Muscle of arm (tissue), 12 donors: Measurements from ENCODE around the gene TPM1. TPM values are rescaled to one million over a fixed set of nuclear protein-coding genes. Genes with fewer than 3 reads are reported as not detected.
"Not testable (repeated sequence)": the region's sequence is repeated elsewhere in the genome, so short reads cannot be mapped to it uniquely, and the experiment has no call there.

ENCODE experiments used
- DNase-seq: peaks from one replicate; pipeline ENCODE4 v3.0.0-alpha.2; 2013
- polyA plus RNA-seq, 12 donors: library from polyadenylated mRNA; unstranded; fragments of 120-200 nt; gene quantifications; one replicate each; pipeline ENCODE4 v1.2.1, GENCODE V29; 2013; ENCODE audit not compliant: insufficient read length in 12 of 12

TPM1 gene
- polyA plus RNA-seq, 12 donors: 1,610 to 7,782 (median 4,394) TPM

GRCh38 chr15:63089260-63090043, 46.9 kb downstream of the TPM1 start:
- DNase-seq: peak; percentile 84

DNA sequence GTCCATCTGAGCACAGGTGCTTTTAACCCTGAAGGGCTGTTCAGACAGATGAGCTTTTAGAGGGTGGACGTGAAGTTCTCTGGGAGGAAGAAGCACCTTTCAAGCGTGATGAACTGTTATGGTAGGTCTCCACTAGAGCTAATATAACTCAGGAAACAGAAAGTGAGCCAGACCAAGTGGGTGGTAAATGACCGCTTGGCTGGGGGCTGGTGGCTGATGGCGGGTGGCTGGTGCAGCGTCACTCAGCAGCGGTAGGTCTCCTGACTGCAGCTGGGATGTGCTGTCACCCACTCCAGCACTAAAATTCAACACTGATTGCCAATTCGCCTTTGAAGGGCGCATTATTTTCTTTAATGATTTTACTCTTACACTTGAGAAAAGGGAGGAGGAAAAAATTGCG, 47.9 kb downstream of the TPM1 start:
- no peak for DNase-seq

GRCh38 chr15:63090887-63091286, 48.3 kb downstream of the TPM1 start:
- DNase-seq: no peak

DNA sequence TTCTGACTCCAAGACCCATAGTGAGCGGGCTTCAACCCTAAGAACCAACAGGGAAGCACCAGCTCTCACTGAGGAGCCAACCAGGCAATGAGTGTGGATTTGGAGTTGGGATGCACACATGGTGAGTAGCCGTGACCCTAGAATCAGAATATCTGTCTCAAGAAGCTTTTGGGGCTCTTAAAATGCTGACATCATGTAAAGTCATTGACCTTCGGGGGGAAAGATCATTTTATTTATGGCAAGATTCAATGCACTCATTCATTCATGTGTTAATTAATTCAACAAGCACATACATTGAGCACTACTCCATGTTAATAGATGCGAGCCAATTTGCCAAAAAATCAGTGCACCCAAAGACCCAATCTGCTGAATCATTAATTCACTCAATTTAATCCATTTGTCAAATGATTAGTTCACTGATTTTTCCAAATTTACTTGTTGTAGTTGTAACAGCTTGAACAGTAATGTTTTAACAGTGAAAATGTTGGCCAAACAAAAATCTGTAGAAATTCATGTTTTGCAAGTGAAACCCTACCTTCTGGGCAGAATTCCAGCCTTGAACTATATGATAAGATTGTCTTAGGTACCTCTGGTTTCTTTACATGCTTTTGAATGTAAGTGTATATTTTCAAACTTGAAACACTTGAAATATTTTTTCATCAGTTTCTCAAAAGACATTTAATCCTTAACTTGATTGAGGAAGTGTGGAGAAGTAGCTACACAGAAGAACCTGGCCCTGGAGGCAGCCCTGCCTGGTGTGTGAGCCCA, 49.3 kb downstream of the TPM1 start:
- DNase-seq: no peak

- DNase-seq: peak; percentile 83
Measured at GRCh38 chr15:63093486-63094205, 51.1 kb downstream of the TPM1 start.

- no peak for DNase-seq
Measured at GRCh38 chr15:63094495-63094931, 52.0 kb downstream of the TPM1 start.

DNA sequence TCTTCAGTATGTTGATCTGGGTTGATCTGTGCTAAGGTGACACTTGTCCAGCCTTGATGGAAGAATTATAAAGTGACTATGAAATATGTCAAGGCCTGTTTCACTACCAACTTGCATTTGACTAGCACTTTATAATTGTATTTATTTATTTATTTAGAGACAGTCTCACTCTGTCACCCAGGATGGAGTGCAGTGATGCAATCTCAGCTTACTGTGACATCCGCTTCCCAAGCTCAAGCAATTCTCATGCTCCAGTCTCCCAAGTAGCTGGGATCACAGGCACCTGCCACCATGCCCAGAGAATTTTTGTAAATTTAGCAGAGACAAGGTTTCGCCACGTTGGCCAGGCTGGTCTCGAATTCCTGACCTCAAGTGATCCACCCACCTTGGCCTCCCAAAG, 53.6 kb downstream of the TPM1 start:
- DNase-seq: no peak

GRCh38 chr15:63098901-63099300, 56.4 kb downstream of the TPM1 start:
- not testable (repeated sequence) for DNase-seq

GRCh38 chr15:63099581-63099980, 57.0 kb downstream of the TPM1 start:
- DNase-seq: not testable (repeated sequence)

DNA sequence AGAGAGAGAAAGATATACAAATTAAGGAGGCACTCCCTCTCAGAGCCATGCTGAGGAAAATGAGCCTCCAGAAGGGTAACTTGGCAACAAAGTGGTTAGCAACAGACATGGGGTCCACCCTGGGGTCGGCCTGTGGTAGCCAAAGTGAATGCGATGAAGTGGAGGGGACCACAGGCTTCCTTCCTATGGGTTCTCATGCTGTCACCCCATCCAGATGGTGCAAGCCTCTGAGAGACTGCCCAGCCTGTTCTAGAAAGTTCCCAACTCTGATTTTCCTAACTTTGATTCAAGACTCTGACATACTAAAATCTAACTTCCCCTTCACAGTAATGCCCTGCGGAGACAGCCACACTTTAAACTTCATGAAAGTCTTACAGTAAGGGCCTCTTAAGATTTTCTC, 60.9 kb downstream of the TPM1 start:
- no peak for DNase-seq

GRCh38 chr15:63104727-63105126, 62.2 kb downstream of the TPM1 start:
- DNase-seq: no peak

- not testable (repeated sequence) for DNase-seq
Measured at GRCh38 chr15:63105354-63105753, 62.8 kb downstream of the TPM1 start.

GRCh38 chr15:63107895-63108546, 65.5 kb downstream of the TPM1 start:
- DNase-seq: no peak

GRCh38 chr15:63109498-63109897, 67.0 kb downstream of the TPM1 start:
- DNase-seq: no peak

DNA sequence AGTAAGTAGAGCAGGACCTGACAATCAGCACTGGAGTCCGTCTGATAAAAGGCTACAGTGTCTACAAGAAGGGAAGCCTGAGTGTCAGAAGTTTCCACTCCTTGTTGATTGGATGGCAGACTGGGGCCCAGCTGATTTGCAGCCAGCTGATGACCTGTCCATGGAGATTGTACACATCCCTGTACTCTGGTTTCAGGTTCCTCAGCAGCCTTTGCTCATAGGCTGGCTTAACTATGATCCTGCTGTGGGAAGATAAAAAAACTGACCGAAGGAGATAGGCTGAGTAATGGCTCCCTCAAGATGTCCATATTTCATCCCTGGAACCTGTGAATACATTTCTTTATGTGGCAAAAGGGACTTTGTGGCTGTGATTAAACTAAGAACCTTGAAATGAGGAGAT, 67.4 kb downstream of the TPM1 start:
- no peak for DNase-seq

DNA sequence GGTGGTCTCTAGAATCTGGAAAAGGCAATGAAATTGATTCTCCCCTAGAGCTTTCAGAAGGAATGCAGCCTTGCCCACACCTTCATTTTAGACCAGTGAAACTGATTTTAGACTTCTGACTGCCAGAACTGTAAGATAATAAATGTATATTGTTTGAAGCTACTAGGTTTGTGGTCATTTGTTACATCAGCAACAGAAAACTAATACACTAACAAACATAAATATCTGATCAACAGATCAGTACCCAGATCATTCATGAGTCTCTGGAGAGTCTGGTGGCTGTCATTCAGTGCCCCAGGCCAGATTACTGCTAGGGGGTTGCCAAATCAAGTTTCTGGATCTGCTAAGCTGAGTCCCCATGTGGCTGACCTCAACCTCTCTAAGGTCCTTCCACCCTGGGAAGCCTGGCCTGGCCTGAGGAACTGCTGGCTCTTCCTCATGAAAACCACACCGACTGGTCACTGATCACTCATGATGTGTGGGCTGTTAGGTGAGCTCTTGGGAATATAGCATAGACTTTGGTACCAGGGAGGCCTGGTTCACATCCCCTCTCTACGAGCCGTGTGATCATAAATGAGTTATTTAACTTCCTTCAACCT, 68.0 kb downstream of the TPM1 start:
- no peak for DNase-seq

DNA sequence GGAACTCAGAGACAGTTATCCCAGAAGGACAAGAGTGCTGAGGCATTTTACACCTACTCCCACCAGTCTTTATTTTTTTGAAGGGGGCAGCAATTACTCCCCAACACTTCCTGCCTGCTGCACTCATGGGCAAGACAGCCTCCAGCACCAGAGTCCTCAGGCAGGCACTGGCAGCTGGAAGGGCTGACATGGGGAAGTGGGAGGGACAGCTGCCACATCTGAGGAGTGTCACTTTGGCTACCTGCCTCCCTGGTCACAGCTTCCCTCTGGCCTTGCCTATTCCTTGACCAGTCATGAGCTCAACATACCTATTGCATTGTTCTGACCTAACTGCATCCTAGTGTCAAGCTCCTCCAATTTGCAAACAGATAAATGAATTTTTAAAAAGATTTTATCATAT, 68.9 kb downstream of the TPM1 start:
- no peak for DNase-seq

- no peak for DNase-seq
Measured at GRCh38 chr15:63112871-63113270, 70.3 kb downstream of the TPM1 start.

GRCh38 chr15:63114465-63114864, 71.9 kb downstream of the TPM1 start:
- DNase-seq: no peak
